Activated CD4-positive, alpha-beta T cell treated with anti-CD3 and anti-CD28 coated beads, Interleukin-2, amount 10 ng/mL, durations not matched to agents 7 days and 5 days (primary cell): Measurements from ENCODE around the gene MGAT5B. TPM values are rescaled to one million over a fixed set of nuclear protein-coding genes. Genes with fewer than 3 reads are reported as not detected.

ENCODE experiments used
- CTCF ChIA-PET: fragments of 350-600 bp; sonication (Branson Sonifier 250); formaldehyde crosslinking; loops from one replicate; lab custom pipeline; 2021; ENCODE audit warnings: antibody characterized with exemption; lab: Charles Lee
- POLR2A ChIA-PET: fragments of 350-600 bp; sonication (Branson Sonifier 250); formaldehyde crosslinking; loops from one replicate; lab custom pipeline; 2021; ENCODE audit warnings: antibody characterized with exemption; lab: Charles Lee
- DNase-seq: peaks from one replicate; pipeline ENCODE4 v3.0.0-alpha.2; 2020
- H3K27ac Mint-ChIP-seq: one replicate; pipeline ENCODE4 v1.8.0; 2021; ENCODE audit warnings: mild to moderate bottlenecking, moderate library complexity, mixed read lengths
- H3K27me3 Mint-ChIP-seq: one replicate; pipeline ENCODE4 v1.8.0; 2021; ENCODE audit warnings: mixed read lengths
- H3K36me3 Mint-ChIP-seq: one replicate; pipeline ENCODE4 v1.8.0; 2021; ENCODE audit warnings: low read depth, mixed read lengths
- H3K4me1 Mint-ChIP-seq: one replicate; pipeline ENCODE4 v1.8.0; 2021; ENCODE audit warnings: mixed read lengths
- H3K4me3 Mint-ChIP-seq: one replicate; pipeline ENCODE4 v1.8.0; 2021; ENCODE audit warnings: mild to moderate bottlenecking, moderate library complexity, mixed read lengths
- H3K9me3 Mint-ChIP-seq: one replicate; pipeline ENCODE4 v1.8.0; 2021; ENCODE audit warnings: mixed read lengths
- total RNA-seq, 2 experiments: library from RNA; stranded (reverse); gene quantifications; one replicate each; pipeline ENCODE4 v1.2.3, GENCODE V29; 2021

Gene MGAT5B
- total RNA-seq, 2 experiments from 2014 or later, result 0.12 to 0.45 TPM

DNA sequence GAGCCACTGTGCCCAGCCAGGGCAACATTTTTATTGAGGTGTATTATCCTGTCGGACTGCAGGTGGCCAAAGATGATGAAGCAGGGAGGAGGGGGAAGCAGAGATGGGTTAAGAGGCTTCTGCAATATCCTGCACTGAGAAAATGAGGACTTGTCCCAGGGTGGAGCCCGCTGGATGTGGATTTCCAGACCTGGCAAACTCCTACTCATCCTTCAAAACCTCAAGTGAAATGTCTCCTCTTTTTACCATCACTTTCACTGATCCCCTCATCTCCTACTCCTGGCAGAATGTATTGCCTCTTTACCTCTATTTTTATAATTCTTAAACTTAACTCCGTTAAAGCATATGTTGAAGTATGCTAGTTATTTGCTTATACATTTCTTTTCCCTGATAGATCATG, 60.9 kb downstream of the MGAT5B start:
- ChIA-PET CTCF (interaction anchor here (0.6 kb wide), 1 partner anchor 126 kb away, joined by 3 read pairs; no protein-coding TSS in a partner anchor), POLR2A (no interaction called here)
- Mint-ChIP-seq H3K9me3 (no peaks in the 10 kb centered on the region), H3K27ac (no peak overlapping the region), H3K4me3 (no peak overlapping the region), H3K4me1 (no peaks in the 10 kb centered on the region), H3K36me3 (no peaks in the 10 kb centered on the region), H3K27me3 (no peaks in the 10 kb centered on the region)
- no peak for DNase-seq

DNA sequence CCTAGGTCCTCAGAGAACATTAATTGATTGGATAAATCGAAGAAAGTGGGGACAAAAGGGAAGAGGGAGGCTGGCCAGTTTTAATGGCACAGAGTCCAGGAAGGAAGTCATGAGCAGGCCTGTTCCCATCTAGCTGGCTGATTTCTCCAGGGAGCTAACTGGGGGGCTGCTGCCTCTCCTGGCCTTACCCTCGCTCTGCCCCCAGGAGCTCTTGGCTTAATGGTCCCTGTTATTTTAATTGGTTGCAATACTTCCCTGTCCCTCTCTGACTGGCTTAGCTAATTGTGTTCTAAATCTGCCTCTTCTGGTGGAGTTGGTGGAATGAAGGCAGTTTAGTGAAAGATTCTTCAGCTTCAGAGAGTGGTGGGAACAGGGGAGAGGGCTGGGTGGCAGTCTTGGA, 61.4 kb downstream of the MGAT5B start:
- Mint-ChIP-seq H3K4me3 (no peak overlapping the region), H3K36me3 (no peaks in the 10 kb centered on the region), H3K27me3 (no peaks in the 10 kb centered on the region), H3K9me3 (no peaks in the 10 kb centered on the region), H3K4me1 (no peaks in the 10 kb centered on the region), H3K27ac (no peak overlapping the region)
- POLR2A ChIA-PET, result no interaction called here
- CTCF ChIA-PET, result interaction anchor here (0.6 kb wide), 1 partner anchor 126 kb away, joined by 3 read pairs; no protein-coding TSS in a partner anchor
- DNase-seq, result no peak

DNA sequence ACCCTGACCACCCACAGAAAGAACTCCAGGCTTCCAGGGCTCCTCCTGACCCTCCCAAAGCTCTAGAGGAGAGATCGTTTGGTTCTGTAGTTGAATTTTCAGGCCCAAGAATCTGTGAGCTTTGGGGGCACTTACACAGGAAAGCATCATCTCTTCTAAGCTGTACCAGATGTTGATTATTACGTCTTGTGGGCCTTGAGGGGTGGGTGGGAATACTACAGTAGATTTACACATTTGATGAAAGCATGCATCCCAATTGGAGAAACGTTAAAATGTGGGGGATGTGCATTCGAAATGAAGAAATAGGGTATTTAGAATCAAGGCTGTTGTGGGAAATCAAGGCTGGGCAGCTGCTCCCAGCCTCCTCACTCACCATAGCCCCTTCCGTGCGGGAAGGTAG, 61.9 kb downstream of the MGAT5B start:
- ChIA-PET POLR2A (no interaction called here), CTCF (no interaction called here)
- Mint-ChIP-seq H3K36me3 (no peaks in the 10 kb centered on the region), H3K4me3 (no peak overlapping the region), H3K27me3 (no peaks in the 10 kb centered on the region), H3K9me3 (no peaks in the 10 kb centered on the region), H3K27ac (no peak overlapping the region), H3K4me1 (no peaks in the 10 kb centered on the region)
- no peak for DNase-seq

DNA sequence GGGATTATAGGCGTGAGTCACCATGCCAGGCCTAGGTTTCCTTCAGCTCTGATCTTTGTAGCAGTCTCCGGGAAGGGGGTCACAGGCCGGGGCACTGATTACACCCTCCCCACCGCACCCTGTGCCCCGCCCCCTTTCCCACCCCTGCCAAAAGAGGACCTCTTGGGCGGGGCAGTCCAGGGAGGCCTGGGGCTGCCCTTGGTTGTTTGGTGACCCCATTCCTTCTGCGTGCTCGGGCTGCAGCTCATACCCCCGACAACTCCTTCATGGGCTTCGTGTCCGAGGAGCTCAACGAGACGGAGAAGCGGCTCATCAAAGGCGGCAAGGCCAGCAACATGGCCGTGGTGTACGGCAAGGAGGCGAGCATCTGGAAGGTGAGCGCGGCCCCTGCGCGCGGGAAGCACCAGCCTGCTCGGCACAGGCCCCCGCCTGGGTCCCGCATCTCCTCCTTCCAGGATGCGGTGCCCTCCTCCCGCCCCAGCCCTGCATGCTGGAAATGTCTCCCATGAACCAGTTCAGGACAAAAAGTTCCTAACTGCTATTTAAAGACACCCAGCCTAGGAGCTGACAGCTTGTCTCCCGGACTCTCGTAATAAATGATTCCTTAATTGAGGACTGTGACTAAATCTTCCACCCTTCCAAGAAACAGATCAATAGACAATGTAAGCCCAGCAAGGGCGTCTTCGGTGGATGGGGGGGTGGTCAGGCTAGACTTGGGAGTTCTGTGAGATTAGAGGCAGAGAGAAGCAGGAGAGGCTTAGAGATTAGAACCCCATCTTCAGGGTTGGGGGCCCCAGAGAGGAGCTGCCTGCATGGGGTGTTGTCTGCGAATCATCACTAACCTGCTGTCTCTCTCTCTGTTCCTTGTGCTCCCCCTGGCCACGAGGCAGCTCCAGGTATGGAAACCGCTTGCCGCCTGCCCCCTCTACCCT, 64.5 kb downstream of the MGAT5B start:
- Mint-ChIP-seq H3K4me3 (no peak overlapping the region), H3K27me3 (no peaks in the 10 kb centered on the region), H3K9me3 (no peaks in the 10 kb centered on the region), H3K4me1 (no peaks in the 10 kb centered on the region), H3K36me3 (no peaks in the 10 kb centered on the region), H3K27ac (no peak overlapping the region)
- ChIA-PET CTCF (interaction anchor here (0.5 to 0.6 kb wide), 2 partner anchors 67 to 317 kb away, joined by 3 to 4 read pairs; no protein-coding TSS in a partner anchor), POLR2A (interaction anchor here (0.6 kb wide), 1 partner anchor 129 kb away, joined by 5 read pairs; no protein-coding TSS in a partner anchor)
- no peak for DNase-seq

DNA sequence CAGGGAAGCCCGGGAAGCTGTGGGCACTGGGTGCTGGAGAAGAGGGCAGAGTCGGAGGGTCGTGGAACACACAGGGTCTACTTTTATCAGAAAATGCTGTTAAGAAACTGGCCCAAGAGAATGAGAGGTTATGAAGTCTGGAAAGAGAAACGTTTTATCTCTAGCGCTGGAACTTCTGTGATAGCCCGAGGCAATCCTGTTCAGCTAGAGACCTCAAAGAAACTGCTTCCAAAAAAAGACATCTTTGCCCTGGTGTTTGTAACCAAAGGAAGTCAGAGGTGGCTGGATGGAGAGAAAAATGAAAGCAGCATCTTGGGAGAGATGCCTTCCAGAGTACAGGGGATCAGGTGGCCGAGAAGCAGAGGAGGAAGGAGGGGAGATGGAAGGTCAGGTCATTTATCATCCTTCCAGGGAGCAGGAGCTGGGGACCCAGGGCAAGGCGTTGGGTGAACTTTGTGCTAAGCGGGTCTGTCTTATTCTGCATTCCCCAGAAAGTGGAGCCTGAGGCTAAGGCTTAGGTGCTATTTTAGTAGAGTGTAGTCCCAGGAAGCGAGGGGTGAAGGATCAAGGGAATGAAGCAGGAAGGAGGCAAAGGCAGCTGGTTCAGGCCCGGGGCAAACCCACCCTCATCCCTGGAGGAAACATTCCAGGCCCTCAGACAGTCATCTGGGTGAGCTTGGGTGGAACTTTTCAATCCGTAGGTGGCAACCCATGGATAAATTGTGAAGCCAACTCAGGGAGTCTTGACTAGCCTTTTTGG, 66.5 kb downstream of the MGAT5B start:
- no peaks in the 10 kb centered on the region for H3K4me1 Mint-ChIP-seq
- no peaks in the 10 kb centered on the region for H3K36me3 Mint-ChIP-seq
- H3K27ac Mint-ChIP-seq, result no peak overlapping the region
- no peak overlapping the region for H3K4me3 Mint-ChIP-seq
- no peaks in the 10 kb centered on the region for H3K9me3 Mint-ChIP-seq
- no peaks in the 10 kb centered on the region for H3K27me3 Mint-ChIP-seq
- no peak for DNase-seq
- CTCF ChIA-PET, result interaction anchor here (1.1 kb wide), 1 partner anchor 9 kb away, joined by 3 read pairs; no protein-coding TSS in a partner anchor
- POLR2A ChIA-PET, result no interaction called here

DNA sequence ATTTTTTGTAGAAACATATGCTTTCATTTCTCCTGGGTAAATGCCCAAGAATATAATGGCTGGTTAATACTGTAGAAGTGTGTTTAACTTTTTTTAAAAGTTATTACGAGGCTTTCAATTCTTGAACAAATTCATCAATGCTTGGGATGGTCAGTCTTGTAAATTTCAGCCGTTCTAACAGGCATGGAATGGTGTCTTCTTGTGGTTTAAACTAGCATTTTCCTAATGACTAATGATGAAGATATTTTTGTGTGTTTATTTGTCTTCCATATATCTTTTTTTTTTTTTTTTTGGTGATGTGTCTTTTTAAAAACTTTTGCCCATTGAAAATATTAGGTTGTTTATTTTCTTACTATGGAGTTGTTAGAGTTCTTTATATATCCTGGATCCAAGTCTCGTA, 67.1 kb downstream of the MGAT5B start:
- ChIA-PET POLR2A (no interaction called here), CTCF (no interaction called here)
- Mint-ChIP-seq H3K4me3 (no peak overlapping the region), H3K27ac (no peak overlapping the region), H3K4me1 (no peaks in the 10 kb centered on the region), H3K9me3 (no peaks in the 10 kb centered on the region), H3K27me3 (no peaks in the 10 kb centered on the region), H3K36me3 (no peaks in the 10 kb centered on the region)
- DNase-seq, result no peak

DNA sequence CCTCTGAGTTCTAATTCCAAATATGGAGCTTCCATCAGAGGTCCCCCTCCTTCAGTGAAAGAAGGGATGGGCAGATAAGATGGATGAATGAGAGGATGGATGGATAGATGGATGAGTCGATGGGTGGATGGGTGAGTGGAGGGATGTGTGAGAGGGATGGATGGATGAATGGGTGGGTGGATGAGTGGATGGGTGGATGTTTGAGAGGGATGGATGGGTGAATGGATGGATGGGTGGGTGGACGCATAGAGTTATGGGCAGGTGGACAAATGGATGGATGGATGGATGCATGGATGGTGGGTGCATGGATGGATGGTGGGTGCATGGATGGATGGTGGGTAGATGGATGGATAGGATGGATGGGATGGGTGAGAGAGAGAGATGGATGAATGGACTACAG, 69.0 kb downstream of the MGAT5B start:
- Mint-ChIP-seq H3K9me3 (no peaks in the 10 kb centered on the region), H3K36me3 (no peaks in the 10 kb centered on the region), H3K4me3 (no peak overlapping the region), H3K4me1 (no peaks in the 10 kb centered on the region), H3K27ac (no peak overlapping the region), H3K27me3 (no peaks in the 10 kb centered on the region)
- ChIA-PET CTCF (interaction anchor here (0.7 kb wide), 1 partner anchor 545 kb away, joined by 4 read pairs; no protein-coding TSS in a partner anchor), POLR2A (no interaction called here)
- no peak for DNase-seq

DNA sequence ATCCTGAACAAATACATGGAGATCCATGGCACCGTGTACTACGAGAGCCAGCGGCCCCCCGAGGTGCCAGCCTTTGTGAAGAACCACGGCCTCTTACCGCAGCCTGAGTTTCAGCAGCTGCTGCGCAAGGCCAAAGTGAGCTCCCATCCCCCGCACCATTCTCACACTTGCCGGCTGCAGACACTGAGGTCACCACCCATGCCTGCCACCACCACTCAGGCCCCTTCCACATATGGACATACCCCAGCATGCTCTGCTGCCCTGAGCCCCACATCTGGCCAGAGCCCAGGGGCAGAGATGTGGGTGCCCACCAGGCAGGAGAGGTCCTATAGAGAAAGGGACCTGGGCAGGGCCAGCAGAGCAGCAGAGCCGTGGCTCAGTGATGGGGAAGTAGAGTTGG, 69.8 kb downstream of the MGAT5B start:
- Mint-ChIP-seq H3K9me3 (no peaks in the 10 kb centered on the region), H3K27me3 (no peaks in the 10 kb centered on the region), H3K4me1 (no peaks in the 10 kb centered on the region), H3K36me3 (no peaks in the 10 kb centered on the region), H3K4me3 (no peak overlapping the region), H3K27ac (no peak overlapping the region)
- no peak for DNase-seq
- POLR2A ChIA-PET, result no interaction called here
- CTCF ChIA-PET, result interaction anchor here (0.8 to 0.9 kb wide), 2 partner anchors 70 to 118 kb away, joined by 3 read pairs; partner anchors contain the start of gene MGAT5B

DNA sequence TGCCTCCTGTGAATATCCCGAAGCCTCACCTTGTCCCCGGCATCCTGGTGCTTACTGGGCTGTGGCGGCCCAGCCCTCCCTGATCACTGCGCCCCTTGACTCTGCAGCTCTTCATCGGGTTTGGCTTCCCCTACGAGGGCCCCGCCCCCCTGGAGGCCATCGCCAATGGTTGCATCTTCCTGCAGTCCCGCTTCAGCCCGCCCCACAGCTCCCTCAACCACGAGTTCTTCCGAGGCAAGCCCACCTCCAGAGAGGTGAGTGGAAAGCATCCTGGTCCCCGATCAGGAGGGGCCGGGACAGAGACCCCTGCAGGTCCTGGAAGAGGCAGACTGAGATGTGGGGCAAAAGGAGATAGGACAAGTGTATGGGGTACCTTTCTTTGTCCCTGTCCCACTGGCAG, 72.1 kb downstream of the MGAT5B start:
- ChIA-PET CTCF (no interaction called here), POLR2A (interaction anchor here (0.6 kb wide), 1 partner anchor 159 kb away, joined by 3 read pairs; no protein-coding TSS in a partner anchor)
- Mint-ChIP-seq H3K4me3 (no peak overlapping the region), H3K9me3 (no peaks in the 10 kb centered on the region), H3K27ac (no peak overlapping the region), H3K27me3 (no peaks in the 10 kb centered on the region), H3K4me1 (no peaks in the 10 kb centered on the region), H3K36me3 (no peaks in the 10 kb centered on the region)
- no peak for DNase-seq

DNA sequence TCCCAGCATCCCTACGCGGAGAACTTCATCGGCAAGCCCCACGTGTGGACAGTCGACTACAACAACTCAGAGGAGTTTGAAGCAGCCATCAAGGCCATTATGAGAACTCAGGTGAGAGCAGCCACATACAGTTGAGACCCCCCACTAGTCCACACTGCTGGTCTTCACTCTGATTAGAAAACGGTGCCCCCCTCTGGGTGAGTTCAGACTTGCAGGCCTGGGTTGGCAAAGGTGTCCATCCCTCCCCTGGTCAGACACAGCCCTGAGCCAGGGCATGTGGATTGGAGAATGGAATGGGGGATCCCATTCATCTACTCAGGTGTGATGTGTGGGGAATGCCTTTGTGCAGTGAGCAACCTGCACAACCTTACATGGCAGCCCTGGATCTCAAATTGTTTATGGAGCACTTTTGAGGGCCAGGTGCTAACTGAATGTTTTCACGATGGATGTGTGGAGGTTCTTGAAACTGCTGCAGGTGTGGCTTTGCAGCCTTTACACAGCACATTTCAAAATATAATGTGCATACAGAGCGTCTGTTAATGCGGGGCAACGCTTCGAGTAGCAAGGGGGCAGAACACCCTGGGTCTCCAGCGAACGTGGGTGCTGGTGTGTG, 72.6 kb downstream of the MGAT5B start:
- no peak overlapping the region for H3K4me3 Mint-ChIP-seq
- DNase-seq, result no peak
- H3K27ac Mint-ChIP-seq, result no peak overlapping the region
- H3K27me3 Mint-ChIP-seq, result no peaks in the 10 kb centered on the region
- H3K9me3 Mint-ChIP-seq, result no peaks in the 10 kb centered on the region
- H3K4me1 Mint-ChIP-seq, result no peaks in the 10 kb centered on the region
- ChIA-PET POLR2A (interaction anchor here (0.6 kb wide), 1 partner anchor 158 kb away, joined by 3 read pairs; no protein-coding TSS in a partner anchor), CTCF (no interaction called here)
- H3K36me3 Mint-ChIP-seq, result no peaks in the 10 kb centered on the region

DNA sequence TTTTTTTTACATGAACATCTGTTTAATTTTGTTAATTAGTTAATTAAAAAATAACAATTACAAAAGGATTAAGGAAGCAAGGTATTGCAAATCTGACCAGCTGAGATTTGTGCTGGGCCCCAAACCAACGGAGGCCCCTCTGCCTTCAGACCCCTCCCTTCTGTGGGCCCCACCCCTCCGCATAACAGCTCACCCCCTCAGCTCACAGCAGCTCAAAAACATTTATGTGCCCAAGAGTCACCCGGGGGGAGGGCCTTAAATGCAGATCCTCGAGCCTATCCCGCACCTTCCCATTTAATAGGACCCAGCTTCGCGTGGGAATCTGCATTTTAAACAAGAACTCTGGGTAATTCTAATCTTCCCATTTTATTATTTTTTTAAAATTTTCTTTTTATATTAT, 75.0 kb downstream of the MGAT5B start:
- H3K4me3 Mint-ChIP-seq, result no peak overlapping the region
- H3K36me3 Mint-ChIP-seq, result no peaks in the 10 kb centered on the region
- H3K4me1 Mint-ChIP-seq, result no peaks in the 10 kb centered on the region
- no peak for DNase-seq
- no peak overlapping the region for H3K27ac Mint-ChIP-seq
- no peaks in the 10 kb centered on the region for H3K27me3 Mint-ChIP-seq
- H3K9me3 Mint-ChIP-seq, result no peaks in the 10 kb centered on the region
- POLR2A ChIA-PET, result no interaction called here
- CTCF ChIA-PET, result no interaction called here

DNA sequence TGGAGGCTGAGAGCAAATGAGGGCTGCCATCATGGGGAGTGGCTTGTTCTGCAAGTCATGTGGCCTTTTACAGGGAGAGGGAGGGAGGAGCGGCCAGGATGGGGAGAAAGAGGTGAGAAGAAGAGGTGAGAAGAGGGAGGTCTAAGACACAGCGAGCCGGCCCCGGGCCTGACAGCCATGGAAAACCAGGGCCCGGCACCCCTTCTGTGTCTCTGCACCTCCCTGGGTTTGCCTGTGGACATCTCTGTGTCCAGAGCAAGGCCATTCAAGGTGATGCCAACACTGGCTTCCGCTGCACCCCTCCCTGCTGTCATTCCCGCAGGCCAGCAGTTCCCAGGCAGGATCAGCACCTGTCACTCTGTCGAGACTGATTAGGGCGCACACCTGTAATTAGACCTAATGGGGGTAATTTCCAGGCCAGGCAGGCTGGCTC, 75.6 kb downstream of the MGAT5B start:
- Mint-ChIP-seq H3K36me3 (no peaks in the 10 kb centered on the region), H3K4me1 (no peaks in the 10 kb centered on the region), H3K27ac (no peak overlapping the region), H3K27me3 (no peaks in the 10 kb centered on the region), H3K9me3 (no peaks in the 10 kb centered on the region), H3K4me3 (no peak overlapping the region)
- POLR2A ChIA-PET, result no interaction called here
- CTCF ChIA-PET, result interaction anchor here (0.6 to 0.8 kb wide), 2 partner anchors 10 to 47 kb away, joined by 3 to 4 read pairs; no protein-coding TSS in a partner anchor
- DNase-seq, result no peak
